Renal cortex interstitium (tissue), 11 donors: ENCODE measurements around the gene MPND. TPM values are rescaled to one million over a fixed set of nuclear protein-coding genes. Genes with fewer than 3 reads are reported as not detected.
"Not testable (repeated sequence)": the region's sequence is repeated elsewhere in the genome, so short reads cannot be mapped to it uniquely, and the experiment has no call there.

Source experiments
- DNase-seq, 11 donors: peaks; one replicate each; pipeline ENCODE4 v3.0.0-alpha.2; 2013; ENCODE audit warnings: low read depth in 9 of 11, low spot score in 4 of 11; ENCODE audit errors: extremely low read depth in 1 of 11
- polyA plus RNA-seq, 3 donors: library from polyadenylated mRNA; unstranded; fragments of 120-200 nt; gene quantifications; one replicate each; pipeline ENCODE4 v1.2.1, GENCODE V29; 2013; ENCODE audit not compliant: insufficient read length in 3 of 3

MPND gene
- polyA plus RNA-seq, 3 donors = 21.3 to 31.4 (median 26.0) TPM

DNA sequence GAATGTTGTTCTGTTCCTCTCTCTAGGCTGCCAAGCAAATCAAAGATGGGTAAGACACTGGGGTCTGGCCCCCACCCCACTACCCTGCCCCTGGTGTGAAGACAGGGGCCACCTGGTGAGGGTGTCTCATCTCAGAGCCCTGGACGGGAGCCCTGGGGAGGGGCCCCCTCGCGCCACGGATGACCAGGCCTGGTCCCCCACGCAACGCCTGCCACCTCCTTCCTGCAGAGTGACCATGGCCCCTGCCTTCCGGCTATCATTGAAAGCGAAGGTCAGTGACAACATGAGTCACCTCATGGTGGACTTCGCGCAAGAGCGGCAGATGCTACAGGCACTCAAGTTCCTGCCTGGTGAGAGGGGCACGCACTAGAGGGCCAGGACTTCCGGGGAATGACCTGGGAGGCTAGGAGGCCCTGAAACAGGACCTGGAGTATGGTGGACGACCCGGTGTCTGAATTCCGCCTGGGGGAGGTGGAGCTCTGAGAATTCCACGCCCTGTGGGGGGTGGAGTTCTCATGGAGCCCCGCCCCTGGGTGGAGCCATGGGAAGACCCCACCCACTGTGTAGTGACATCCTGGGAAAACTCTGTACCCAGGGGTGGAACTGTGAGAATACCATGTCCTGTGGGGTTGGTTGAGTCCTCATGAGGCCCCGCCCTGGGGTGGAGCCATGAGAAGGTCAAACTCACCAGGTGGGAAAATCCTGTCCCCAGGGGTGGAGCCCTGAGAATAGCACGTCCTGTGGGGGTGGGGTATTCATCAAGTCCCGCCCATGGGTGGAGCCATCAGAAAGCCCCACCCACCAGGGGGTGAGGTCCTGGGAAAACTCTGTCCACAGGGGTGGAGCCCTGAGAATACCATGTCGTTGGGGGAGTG lies 32.9 kb upstream of the MPND start:
- no peak for DNase-seq

DNA sequence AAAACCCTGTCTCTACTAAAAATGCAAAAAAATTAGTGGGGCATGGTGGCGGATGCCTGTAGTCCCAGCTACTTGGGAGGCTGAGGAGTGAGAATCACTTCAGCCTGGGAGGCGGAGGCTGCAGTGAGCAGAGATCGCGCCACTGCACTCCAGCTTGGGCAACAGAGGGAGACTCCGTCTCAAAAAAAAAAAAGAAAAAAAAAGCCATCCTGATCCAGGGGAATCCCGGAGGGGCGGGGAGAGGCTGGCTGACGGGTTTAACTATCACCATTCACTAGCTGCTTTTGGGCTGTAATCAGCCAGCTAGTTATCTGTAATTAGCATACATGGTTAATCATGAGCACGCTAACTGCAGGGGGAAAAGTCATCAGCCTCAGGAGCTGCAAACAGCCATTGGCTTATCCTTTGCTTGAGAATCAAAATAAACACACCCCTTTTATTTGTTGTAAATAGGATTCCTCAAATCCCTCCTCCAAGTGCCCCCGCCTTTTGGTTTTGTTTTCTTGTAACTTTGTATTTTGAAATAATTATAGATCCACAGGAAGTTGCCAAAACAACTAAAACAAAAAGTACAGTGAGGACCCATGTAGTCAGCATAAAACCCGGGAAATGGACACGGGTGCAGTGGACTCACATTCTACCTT lies 29.4 kb upstream of the MPND start:
- no peak for DNase-seq

DNA sequence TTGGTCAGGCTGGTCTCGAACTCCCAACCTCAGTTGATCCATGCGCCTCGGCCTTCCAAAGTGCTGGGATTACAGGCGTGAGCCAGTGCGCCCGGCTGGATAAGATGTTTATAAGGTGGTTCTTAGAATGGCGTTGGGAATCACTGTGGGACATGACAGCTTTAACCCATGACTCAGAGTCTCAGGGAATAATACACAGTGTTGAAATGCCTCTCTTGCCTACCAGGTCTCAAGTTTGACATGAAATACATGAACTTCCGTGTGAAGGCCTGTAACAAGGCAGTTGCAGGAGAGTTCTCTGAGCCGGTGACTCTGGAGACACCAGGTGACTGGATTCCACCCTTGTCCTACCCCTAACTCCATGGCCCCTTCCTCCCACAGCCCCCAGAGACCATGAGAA lies 26.4 kb upstream of the MPND start:
- DNase-seq = no peak

DNA sequence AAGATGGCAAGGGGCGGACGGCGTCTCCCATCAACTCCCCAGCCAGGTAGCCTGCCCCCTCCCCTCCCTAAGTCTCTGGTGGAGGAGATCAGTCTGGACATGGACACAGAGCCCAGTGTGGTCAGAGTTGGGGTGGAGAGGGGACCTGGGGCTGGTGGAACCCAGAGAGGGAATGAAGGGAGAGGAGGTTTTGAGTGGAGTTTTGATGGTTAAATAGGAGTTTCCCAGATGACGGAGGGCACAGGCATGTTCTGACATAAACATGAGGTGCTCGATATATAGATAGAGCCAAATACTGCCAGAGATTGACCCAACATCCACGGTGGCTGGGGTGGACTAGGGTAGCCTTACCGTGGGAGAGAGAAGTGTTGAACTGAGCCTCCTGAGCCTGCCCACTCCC lies 24.9 kb upstream of the MPND start:
- no peak for DNase-seq

DNA sequence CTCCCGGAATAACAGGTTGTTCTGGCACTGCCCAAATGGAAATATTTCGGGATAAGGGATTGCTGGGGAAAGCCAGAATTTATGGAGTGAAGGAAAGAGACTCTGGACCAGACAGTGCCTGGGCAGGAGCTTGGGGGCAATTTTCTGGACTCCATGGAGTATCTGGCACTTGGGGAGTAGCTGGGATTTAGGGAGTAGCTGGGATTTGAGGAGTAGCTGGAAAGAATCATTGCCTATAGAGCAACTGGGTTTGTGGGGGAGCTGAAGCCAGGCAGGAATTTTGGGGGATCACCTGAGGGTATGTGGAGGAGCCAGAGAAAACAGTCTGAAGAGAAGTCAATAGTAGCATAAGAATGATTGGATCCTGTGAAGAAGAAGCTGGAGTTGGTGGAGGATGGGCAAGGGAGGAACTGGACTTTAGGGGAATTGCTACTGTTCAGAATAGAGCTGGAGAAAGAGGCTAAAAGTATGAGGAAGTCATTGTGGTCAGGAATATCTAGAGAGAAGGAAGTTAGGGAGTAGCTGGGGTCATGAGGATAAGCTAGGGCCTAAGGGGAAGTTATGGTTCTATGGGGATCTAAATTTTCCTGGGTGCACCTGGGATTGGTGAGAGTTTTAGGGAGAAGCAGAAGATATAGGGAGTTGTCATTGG lies 24.2 kb upstream of the MPND start:
- DNase-seq = no peak

DNA sequence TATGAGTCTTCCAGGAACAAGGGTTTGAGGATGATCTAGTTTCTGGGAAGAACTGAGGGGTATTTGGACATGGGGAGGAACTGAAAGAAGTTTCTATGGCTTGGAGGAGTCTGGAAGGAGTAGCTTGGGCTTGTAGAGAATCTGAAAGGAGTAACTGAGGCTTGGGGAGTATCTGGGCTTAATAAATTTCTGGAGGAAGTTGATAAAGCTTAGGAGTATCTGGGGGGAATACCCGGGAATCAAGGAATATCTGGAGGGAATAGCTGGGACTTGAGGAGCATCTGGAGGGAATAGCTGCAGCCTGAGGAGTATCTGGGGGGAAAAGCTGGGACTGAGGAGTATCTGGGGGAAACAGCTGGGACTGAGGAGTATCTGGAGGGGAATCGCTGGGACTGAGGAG lies 22.9 kb upstream of the MPND start:
- no peak for DNase-seq

DNA sequence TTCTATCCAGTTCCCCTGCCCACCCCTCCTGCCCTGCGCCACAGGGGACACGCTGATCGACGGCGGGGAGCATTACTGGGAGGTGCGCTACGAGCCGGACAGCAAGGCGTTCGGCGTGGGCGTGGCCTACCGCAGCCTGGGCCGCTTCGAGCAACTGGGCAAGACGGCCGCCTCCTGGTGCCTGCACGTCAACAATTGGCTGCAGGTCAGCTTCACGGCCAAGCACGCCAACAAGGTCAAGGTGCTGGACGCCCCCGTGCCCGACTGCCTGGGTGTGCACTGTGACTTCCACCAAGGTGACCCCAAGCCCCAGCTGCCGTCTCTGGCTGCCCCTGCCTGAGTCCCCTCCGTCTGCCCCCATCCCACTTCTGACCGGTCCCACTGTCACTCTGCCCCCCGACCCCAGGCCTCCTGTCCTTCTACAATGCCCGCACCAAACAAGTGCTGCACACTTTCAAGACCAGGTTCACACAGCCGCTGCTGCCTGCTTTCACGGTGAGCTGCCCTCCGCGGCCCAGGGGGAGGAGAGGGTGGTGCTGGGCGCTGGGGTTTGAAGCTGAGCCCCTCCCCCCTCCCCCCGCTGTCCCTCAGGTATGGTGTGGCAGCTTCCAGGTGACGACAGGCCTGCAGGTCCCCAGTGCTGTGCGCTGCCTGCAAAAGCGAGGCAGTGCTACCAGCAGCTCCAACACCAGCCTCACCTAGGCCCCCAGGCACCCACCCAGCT lies 20.3 kb upstream of the MPND start:
- DNase-seq = no peak

DNA sequence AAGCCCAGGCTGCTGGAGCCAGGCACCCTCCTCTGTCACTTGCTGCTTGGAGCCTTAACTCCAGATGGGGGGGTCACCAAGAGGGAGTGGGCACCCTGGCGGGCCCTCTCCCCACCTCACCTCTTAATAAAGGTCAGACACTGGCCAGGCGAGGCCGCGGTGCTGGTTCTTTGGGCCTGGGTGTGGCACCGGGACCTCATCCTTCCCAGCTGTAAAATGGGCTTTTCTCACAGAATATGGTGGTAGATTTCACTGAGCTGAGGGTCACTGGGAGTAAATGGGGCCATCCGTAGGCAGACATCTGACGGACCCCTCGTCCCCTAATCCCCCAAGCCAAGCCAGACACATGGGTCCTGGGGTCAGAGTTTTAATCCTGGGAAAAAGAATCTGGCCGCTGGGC lies 19.7 kb upstream of the MPND start:
- DNase-seq = no peak

DNA sequence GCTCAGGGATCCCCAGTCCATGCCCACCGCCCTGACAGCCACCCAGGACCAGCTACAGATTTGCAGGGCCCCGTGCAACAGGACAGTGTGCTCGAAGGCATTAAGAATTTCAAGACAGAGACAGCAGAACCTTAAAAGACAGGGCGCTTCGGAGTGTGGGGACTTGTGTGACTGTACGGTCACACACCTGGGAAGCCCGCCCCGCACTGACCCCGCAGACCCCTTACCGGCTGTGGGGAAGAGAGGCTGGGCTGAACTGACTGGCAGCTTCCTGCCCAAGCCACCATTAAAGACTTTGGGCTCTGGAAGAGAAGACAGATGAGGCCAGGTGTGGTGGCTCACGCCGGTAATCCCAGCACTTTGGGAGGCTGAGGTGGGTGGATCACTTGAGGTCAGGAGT lies 19.1 kb upstream of the MPND start:
- DNase-seq = no peak

DNA sequence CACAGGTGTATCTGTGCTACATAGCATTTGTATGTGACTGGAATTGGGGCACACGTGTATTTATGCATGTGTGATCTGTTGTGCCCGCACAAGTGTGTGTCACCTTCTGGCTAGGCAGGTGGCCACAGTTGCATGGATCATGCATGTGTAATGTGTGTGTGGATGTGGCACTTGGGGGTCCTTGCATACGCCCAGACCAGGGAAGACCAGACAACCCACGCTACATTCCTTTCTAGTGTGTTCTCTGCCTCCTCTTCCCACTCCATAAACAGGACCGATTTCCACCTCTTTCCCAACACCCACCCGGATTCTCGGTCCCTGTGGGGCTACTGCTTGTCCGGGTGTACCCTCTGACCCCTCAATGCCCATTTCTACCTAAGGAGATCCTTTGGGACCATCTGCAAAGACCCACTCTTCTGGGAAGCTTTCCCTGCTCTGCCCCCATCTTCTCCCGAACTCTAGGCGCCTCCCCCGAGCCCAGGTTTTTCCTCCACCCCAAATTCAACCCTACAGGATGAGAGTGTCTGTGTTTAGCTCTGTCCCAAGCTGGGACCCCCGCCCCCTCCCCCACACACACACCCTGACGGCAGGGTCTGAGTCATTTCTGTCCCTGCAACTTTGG lies 17.0 kb upstream of the MPND start:
- no peak for DNase-seq

DNA sequence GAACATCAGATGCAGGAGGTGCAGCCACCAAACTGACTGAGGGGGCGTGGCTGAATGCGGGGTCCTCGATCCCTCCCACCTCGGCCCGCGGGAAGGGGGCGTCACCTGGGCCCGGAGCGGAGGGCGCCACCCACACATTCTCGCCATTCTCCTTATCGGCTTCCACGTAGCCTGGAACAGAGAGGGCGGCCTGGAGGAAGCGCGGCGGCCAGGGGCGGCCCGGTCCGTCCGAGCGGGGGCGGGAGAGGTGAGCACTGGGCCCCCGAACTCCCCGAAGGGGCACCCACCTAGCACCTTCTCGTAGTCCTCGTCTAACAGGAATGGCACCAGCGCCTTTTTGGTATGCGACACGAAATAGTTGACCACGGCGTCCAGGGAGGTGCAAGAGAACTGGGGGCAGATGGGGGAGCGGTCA lies 16.5 kb upstream of the MPND start:
- no peak for DNase-seq

DNA sequence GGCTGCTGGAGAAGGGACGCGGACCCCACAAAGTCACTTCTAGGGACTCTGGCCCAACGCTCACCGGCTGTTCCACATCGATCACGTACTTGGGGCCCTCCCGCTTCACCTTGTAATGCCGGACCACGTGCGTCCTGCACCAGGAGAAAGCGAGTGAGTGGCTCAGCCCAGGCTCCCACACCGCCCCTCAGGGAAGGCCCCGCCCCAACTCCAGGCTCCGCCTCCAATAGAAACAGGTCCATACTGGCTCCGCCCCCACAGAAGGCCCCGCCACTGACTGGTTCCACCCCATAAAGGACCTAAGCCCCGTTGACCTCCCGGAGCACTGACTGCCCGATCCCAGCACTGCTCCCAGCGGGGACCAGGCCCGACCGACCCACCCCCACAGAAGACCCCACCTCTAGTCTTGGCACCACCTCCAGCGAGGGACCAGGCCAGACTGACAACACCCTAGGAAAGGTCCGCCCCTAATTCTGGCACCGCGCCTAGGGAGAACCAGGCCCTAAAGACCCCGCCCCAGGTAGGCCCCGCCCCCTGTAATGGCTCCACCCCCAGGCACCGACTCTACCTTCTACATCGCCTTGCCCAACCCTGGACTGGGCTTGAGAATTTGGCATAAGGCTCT lies 16.0 kb upstream of the MPND start:
- DNase-seq = peak in 6 of 11 donors; percentile 39 to 74 (median 56)

DNA sequence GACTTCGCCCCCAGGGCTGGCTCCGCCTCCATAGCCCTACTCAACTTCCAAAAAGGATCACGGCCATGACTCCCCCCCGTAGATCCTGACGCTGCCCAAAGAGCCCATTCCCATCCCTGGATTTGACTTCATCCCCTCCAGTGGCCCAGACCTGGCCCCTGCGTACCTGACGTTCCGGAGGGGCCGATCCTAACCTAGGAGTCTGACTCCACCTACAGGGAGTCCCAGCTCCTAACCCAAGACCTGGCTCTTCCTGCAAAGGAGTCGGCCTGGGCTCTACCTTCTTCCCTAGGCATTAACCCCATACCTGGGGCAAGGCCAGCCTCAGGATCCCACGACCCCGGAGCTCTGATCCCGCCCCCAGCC lies 15.5 kb upstream of the MPND start:
- no peak for DNase-seq

DNA sequence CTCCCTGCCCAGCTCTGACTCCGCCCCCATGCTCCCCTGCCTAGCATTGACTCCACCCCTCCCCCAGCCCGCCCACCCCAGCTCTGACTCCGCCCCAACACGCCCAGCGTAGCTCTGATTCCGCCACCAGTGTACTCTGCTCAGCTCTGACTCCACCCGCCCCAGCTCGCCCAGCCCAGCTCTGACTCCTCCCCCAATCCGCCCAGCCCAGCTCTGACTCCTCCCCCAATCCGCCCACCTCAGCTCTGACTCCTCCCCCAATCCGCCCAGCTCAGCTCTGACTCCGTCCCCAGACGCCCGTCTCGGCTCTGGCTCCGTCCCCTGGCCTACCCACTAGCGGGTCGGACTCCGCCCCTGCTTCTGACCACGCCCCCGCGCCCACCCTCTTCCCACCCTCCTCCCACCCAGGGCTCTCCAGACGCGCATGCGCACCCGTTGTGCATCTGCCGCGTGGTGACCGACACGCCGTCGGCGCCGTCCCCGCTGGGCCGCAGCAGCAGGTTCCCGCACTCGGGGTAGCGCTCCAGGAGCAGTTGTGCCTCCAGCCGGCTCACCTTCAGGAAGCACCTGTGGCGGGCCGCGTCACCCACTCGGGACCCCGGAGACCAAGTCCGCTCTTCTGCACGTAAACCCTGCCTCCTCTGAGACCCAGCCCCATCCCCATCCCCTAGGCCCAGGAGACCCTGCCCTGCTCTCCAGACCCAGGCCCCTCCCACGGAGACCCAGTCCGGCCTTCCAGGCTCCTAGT lies 14.9 kb upstream of the MPND start:
- peak; percentile 84 to 95 (median 91) for DNase-seq

DNA sequence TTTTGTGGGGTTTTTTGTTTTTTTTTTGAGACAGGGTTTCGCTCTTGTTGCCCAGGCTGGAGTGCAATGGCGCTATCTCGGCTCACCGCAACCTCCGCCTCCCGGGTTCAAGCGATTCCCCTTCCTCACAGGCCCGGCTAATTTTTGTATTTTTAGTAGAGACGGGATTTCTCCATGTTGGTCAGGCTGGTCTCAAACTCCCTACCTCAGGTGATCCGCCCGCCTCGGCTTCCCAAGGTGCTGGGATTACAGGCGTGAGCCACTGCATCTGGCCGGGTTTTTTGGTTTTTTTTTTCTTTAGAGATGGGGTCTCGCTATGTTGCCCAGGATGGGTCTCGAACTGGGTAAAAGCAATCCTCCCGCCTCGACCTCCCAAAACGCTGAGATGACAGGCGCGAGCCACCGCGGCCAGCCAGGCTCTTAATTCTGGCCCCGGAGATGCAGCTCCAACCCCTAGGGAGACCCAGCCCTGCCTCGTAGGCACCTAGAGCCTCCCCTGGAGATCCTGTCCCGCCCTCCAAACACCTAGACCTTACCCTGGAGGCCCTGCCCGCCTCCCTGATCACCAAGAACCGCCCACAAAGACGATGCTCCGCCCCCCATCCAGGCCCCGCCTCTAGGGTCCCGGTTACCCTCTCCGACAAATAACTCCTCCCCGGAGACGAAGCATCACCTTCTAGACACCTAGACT lies 14.2 kb upstream of the MPND start:
- not testable (repeated sequence) for DNase-seq

DNA sequence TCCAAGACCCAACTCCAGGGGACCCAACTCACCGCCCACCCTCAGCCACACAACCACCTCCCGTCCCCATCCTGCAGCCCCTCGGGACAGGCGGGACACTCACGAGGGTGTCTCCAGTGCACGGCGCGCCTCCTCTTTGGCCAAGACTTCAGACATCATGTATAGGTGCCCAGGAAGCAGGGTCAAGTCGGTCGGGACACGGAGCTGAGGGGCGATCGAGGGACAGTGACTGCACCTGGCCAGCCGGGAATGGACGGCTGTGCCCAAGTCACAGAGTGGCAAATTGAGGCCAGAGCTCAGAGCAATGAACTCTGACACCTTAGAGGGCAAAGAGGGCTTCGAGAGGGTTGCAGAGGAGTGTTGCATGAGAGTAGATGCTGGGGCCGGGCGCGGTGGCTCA lies 13.5 kb upstream of the MPND start:
- DNase-seq = no peak

DNA sequence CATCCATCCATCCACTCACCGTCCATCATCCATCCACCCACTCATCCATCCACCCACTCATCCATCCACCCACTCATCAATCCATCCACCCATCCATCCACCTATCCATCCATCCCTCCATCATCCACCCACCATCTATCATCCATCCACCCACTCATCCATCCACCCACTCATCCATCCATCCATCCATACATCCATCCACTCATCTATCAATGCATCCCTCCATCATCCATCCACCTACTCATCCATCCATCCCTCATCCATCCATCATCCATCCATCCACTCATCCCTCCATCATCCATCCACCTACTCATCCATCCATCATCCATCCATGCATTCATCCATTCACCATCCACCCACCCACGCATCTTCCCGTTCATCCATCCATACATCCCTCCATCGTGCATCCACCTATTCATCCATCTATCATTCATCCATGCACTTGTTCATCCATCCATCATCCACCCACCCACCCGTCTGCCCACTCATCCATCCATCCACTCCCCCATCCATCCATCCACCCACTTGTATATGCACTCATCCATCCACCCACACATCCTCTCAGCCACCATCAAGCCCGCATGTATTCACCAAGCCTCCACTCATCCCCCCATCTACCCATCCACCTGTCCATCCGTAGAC lies 8.3 kb upstream of the MPND start:
- DNase-seq = no peak
